Activated naive CD4-positive, alpha-beta T cell treated with anti-CD3 and anti-CD28 coated beads, Interleukin-2, amount 10 ng/mL, durations not matched to agents 7 days and 5 days (primary cell): Measurements from ENCODE around the gene CAMK2A.

Experiments
- CTCF ChIA-PET: fragments of 350-600 bp; sonication (Branson Sonifier 250); formaldehyde crosslinking; loops from one replicate; lab custom pipeline; 2021; ENCODE audit warnings: antibody characterized with exemption; lab: Charles Lee
- DNase-seq: peaks from one replicate; pipeline ENCODE4 v3.0.0-alpha.2; 2020
- H3K27ac Mint-ChIP-seq: one replicate; pipeline ENCODE4 v1.8.0; 2021; ENCODE audit warnings: mild to moderate bottlenecking, moderate library complexity, mixed read lengths
- H3K27me3 Mint-ChIP-seq: one replicate; pipeline ENCODE4 v1.8.0; 2021; ENCODE audit warnings: mild to moderate bottlenecking, mixed read lengths
- H3K36me3 Mint-ChIP-seq: one replicate; pipeline ENCODE4 v1.8.0; 2021; ENCODE audit warnings: mixed read lengths
- H3K4me1 Mint-ChIP-seq: one replicate; pipeline ENCODE4 v1.8.0; 2021; ENCODE audit warnings: mixed read lengths
- H3K4me3 Mint-ChIP-seq: one replicate; pipeline ENCODE4 v1.8.0; 2021; ENCODE audit warnings: mild to moderate bottlenecking, moderate library complexity, mixed read lengths
- H3K9me3 Mint-ChIP-seq: one replicate; pipeline ENCODE4 v1.8.0; 2021; ENCODE audit warnings: mixed read lengths

Gene CAMK2A

GRCh38 chr5:150321784-150322183 is 32.2 kb upstream of the CAMK2A start:
- no peaks in the 10 kb centered on the region for H3K9me3 Mint-ChIP-seq
- no peak for DNase-seq
- CTCF ChIA-PET, result no interaction called here

GRCh38 chr5:150321211-150321610 is 31.6 kb upstream of the CAMK2A start:
- Mint-ChIP-seq H3K36me3 (no peaks in the 10 kb centered on the region), H3K27me3 (peaks cover 6% of the 10 kb centered on the region), H3K4me1 (peaks cover 2% of the 10 kb centered on the region), H3K4me3 (no peak overlapping the region), H3K27ac (no peak overlapping the region), H3K9me3 (no peaks in the 10 kb centered on the region)
- CTCF ChIA-PET, result no interaction called here
- DNase-seq, result no peak

More at GRCh38 chr5:150321784-150322183, 32.2 kb upstream of the CAMK2A start:
- no peak overlapping the region for H3K4me3 Mint-ChIP-seq
- no peak overlapping the region for H3K27ac Mint-ChIP-seq
- peaks cover 2% of the 10 kb centered on the region for H3K4me1 Mint-ChIP-seq
- no peaks in the 10 kb centered on the region for H3K36me3 Mint-ChIP-seq
- H3K27me3 Mint-ChIP-seq, result peaks cover 11% of the 10 kb centered on the region

GRCh38 chr5:150320044-150320613 is 30.6 kb upstream of the CAMK2A start:
- Mint-ChIP-seq H3K9me3 (no peaks in the 10 kb centered on the region), H3K36me3 (no peaks in the 10 kb centered on the region), H3K4me3 (no peak overlapping the region), H3K27me3 (no peaks in the 10 kb centered on the region), H3K4me1 (peaks cover 2% of the 10 kb centered on the region), H3K27ac (no peak overlapping the region)
- CTCF ChIA-PET, result interaction anchor here (1.3 kb wide), 1 partner anchor 11 kb away, joined by 3 read pairs; no protein-coding TSS in a partner anchor
- no peak for DNase-seq

GRCh38 chr5:150319484-150319790 is 29.9 kb upstream of the CAMK2A start:
- Mint-ChIP-seq H3K4me3 (no peak overlapping the region), H3K27ac (no peak overlapping the region), H3K27me3 (peaks cover 3% of the 10 kb centered on the region), H3K36me3 (no peaks in the 10 kb centered on the region), H3K4me1 (peaks cover 2% of the 10 kb centered on the region), H3K9me3 (no peaks in the 10 kb centered on the region)
- CTCF ChIA-PET, result interaction anchor here (1.3 kb wide), 1 partner anchor 11 kb away, joined by 3 read pairs; no protein-coding TSS in a partner anchor
- DNase-seq, result no peak

- peaks cover 2% of the 10 kb centered on the region for H3K4me1 Mint-ChIP-seq
- no peak for DNase-seq
- H3K4me3 Mint-ChIP-seq, result no peak overlapping the region
- peaks cover 6% of the 10 kb centered on the region for H3K27me3 Mint-ChIP-seq
- no peaks in the 10 kb centered on the region for H3K36me3 Mint-ChIP-seq
- H3K9me3 Mint-ChIP-seq, result no peaks in the 10 kb centered on the region
- no peak overlapping the region for H3K27ac Mint-ChIP-seq
- CTCF ChIA-PET, result no interaction called here
Measured at GRCh38 chr5:150318613-150319483, 29.3 kb upstream of the CAMK2A start.

GRCh38 chr5:150317048-150318003 is 27.8 kb upstream of the CAMK2A start:
- H3K27ac Mint-ChIP-seq, result no peak overlapping the region
- H3K9me3 Mint-ChIP-seq, result no peaks in the 10 kb centered on the region
- H3K36me3 Mint-ChIP-seq, result no peaks in the 10 kb centered on the region
- DNase-seq, result no peak
- peaks cover 9% of the 10 kb centered on the region for H3K27me3 Mint-ChIP-seq
- peaks cover 2% of the 10 kb centered on the region for H3K4me1 Mint-ChIP-seq
- CTCF ChIA-PET, result no interaction called here
- no peak overlapping the region for H3K4me3 Mint-ChIP-seq

GRCh38 chr5:150316320-150316719 is 26.7 kb upstream of the CAMK2A start:
- no peak overlapping the region for H3K4me3 Mint-ChIP-seq
- H3K36me3 Mint-ChIP-seq, result no peaks in the 10 kb centered on the region
- no peaks in the 10 kb centered on the region for H3K4me1 Mint-ChIP-seq
- DNase-seq, result no peak
- CTCF ChIA-PET, result no interaction called here
- H3K9me3 Mint-ChIP-seq, result no peaks in the 10 kb centered on the region
- H3K27ac Mint-ChIP-seq, result no peak overlapping the region
- H3K27me3 Mint-ChIP-seq, result peaks cover 11% of the 10 kb centered on the region

GRCh38 chr5:150315245-150315644 is 25.7 kb upstream of the CAMK2A start:
- H3K4me3 Mint-ChIP-seq, result no peak overlapping the region
- no peak overlapping the region for H3K27ac Mint-ChIP-seq
- DNase-seq, result no peak
- H3K4me1 Mint-ChIP-seq, result no peaks in the 10 kb centered on the region
- CTCF ChIA-PET, result no interaction called here
- no peaks in the 10 kb centered on the region for H3K36me3 Mint-ChIP-seq
- peaks cover 11% of the 10 kb centered on the region for H3K27me3 Mint-ChIP-seq
- H3K9me3 Mint-ChIP-seq, result no peaks in the 10 kb centered on the region

GRCh38 chr5:150313921-150314716 is 24.5 kb upstream of the CAMK2A start:
- Mint-ChIP-seq H3K4me1 (no peaks in the 10 kb centered on the region), H3K9me3 (no peaks in the 10 kb centered on the region), H3K4me3 (no peak overlapping the region), H3K36me3 (no peaks in the 10 kb centered on the region), H3K27ac (no peak overlapping the region), H3K27me3 (peaks cover 15% of the 10 kb centered on the region)
- CTCF ChIA-PET, result no interaction called here
- no peak for DNase-seq

GRCh38 chr5:150313501-150313900 is 23.9 kb upstream of the CAMK2A start:
- Mint-ChIP-seq H3K4me1 (no peaks in the 10 kb centered on the region), H3K9me3 (no peaks in the 10 kb centered on the region), H3K36me3 (no peaks in the 10 kb centered on the region), H3K27me3 (peaks cover 15% of the 10 kb centered on the region), H3K27ac (no peak overlapping the region), H3K4me3 (no peak overlapping the region)
- DNase-seq, result no peak
- CTCF ChIA-PET, result no interaction called here

GRCh38 chr5:150312518-150312917 is 22.9 kb upstream of the CAMK2A start:
- Mint-ChIP-seq H3K4me1 (no peaks in the 10 kb centered on the region), H3K27ac (no peak overlapping the region), H3K27me3 (peaks cover 15% of the 10 kb centered on the region), H3K36me3 (no peaks in the 10 kb centered on the region), H3K4me3 (no peak overlapping the region), H3K9me3 (no peaks in the 10 kb centered on the region)
- CTCF ChIA-PET, result no interaction called here
- DNase-seq, result no peak

- Mint-ChIP-seq H3K4me1 (no peaks in the 10 kb centered on the region), H3K27ac (no peak overlapping the region), H3K36me3 (no peaks in the 10 kb centered on the region), H3K4me3 (no peak overlapping the region), H3K27me3 (peaks cover 22% of the 10 kb centered on the region), H3K9me3 (no peaks in the 10 kb centered on the region)
- CTCF ChIA-PET, result interaction anchor here (0.8 kb wide), 1 partner anchor 40 kb away, joined by 3 read pairs; no protein-coding TSS in a partner anchor
- DNase-seq, result no peak
Measured at GRCh38 chr5:150311015-150311692, 21.6 kb upstream of the CAMK2A start.

- Mint-ChIP-seq H3K4me3 (no peak overlapping the region), H3K27ac (no peak overlapping the region), H3K36me3 (no peaks in the 10 kb centered on the region), H3K9me3 (no peaks in the 10 kb centered on the region), H3K4me1 (no peaks in the 10 kb centered on the region), H3K27me3 (peaks cover 27% of the 10 kb centered on the region)
- no peak for DNase-seq
- CTCF ChIA-PET, result no interaction called here
Measured at GRCh38 chr5:150310246-150310645, 20.7 kb upstream of the CAMK2A start.
